Activated CD4-positive, alpha-beta T cell treated with anti-CD3 and anti-CD28 coated beads, Interleukin-2, amount 50 U/mL, for 4 hours (primary cell): ENCODE results near the gene PARK7.

Experiments
- DNase-seq, 2 experiments: peaks; one replicate each; pipeline ENCODE4 v3.0.0-alpha.2; 2020

PARK7 gene

GRCh38 chr1:8025061-8025670, 63.7 kb downstream of the PARK7 start:
- DNase-seq = peak in 1 of 2 experiments; percentile 3

GRCh38 chr1:8025671-8026144, 64.2 kb downstream of the PARK7 start:
- no peak for DNase-seq

GRCh38 chr1:8026153-8026975, 64.9 kb downstream of the PARK7 start, which contains the start of gene ERRFI1:
TSS of gene ERRFI1 (minus strand) at chr1:8026309. CDS start at chr1:8015619, 10,690 bp downstream.
- peak; percentile 78 to 81 for DNase-seq

DNA sequence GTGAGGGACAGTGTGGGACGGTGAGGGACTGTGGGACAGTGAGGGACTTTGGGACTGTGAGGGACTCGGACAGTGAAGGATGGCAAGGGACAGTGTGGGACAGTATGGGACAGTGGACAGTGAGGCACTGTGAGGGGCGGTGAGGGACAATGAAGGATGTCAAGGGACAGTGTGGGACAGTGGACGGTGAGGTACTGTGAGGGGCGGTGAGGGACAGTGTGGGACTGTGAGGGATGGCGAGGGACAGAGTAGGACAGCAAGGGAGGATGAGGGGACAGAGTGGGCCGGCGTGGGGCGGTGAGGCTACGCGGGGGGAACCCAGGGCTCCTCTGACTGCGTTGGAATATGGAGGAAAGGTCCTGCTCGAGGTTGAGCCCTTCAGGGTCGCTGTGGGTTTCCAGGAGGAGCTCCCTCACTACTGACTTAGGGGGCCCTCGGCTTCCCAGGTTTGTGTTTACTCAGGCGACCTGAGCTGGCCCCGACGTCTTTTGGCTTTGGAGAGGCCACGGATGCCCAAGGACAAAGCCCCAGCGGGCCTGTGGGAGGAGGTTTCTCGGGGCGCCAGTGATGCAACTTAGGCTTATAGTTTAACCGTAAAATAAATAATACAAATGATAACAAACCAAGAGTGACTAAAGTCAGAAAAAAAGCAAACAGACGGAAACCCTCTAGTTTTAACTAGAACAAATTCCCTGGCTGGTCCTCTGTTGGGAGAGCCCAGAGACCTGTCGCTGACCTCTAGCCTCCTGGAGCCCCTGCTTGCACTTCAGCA, 65.7 kb downstream of the PARK7 start:
- no peak for DNase-seq

- DNase-seq = no peak
Measured at GRCh38 chr1:8027748-8028570, 66.4 kb downstream of the PARK7 start.

DNA sequence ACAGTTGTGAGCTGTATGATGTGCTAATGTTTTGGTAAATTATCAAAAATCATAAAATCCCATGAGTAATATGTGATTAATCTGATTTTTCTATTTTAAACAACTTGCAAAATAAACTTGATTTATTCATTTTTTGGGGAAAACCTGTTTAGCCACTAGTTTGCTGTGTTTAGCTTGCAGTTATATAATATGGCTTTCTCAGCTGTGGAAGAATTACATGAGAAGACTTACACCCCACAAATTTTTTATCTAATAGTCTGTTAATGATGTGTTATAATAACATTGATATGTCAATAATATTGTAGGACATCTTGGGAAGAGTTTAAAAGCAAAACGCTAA, 67.0 kb downstream of the PARK7 start:
- no peak for DNase-seq

- DNase-seq = peak; percentile 4 to 14
Measured at GRCh38 chr1:8031176-8031785, 69.8 kb downstream of the PARK7 start.

- DNase-seq = no peak
Measured at GRCh38 chr1:8032366-8032910, 70.9 kb downstream of the PARK7 start.

GRCh38 chr1:8033322-8033721, 71.8 kb downstream of the PARK7 start:
- DNase-seq = no peak
